Fibroblast of mammary gland (primary cell): ENCODE measurements around the gene CNOT4.
A peak's percentile ranks its signal among the peaks of the same experiment; 100 is the strongest.

Source experiments
- DNase-seq: peaks from one replicate; pipeline ENCODE4 v3.0.0-alpha.2; 2010; ENCODE audit warnings: low read depth
- H3K4me3 ChIP-seq: 2 replicates; pipeline ENCODE4 v1.5.1; 2011; ENCODE audit warnings: low read depth, mild to moderate bottlenecking, low read length, moderate library complexity; ENCODE audit not compliant: control insufficient read depth
- TF ChIP-seq, protein P1 (sequence below): conservative IDR thresholded peaks from 2 replicates; pipeline ENCODE4 v1.5.1; 2011; ENCODE audit warnings: low read depth, low read length, inconsistent platforms; ENCODE audit not compliant: control insufficient read depth, insufficient read depth

CNOT4 gene

DNA sequence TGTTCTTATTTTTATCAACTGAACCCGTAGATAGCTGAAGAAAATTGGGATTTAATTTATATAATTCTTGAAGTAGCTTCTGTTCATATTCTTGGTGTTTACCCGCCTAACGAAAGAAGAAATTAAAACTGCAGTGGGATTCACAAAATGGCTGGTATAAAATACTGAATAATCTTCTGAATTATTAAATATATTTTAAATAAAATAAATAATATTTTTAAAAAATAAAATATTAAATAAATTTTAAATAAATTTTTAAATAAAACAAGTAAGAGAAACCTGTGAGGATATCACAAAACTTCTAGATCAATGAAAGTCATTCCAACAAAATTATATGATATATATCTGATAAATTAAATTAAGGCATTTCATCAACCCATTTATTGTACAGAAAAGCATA is 99.4 kb downstream of the CNOT4 start:
- DNase-seq, result no peak
- TF ChIP-seq, protein P1, sequence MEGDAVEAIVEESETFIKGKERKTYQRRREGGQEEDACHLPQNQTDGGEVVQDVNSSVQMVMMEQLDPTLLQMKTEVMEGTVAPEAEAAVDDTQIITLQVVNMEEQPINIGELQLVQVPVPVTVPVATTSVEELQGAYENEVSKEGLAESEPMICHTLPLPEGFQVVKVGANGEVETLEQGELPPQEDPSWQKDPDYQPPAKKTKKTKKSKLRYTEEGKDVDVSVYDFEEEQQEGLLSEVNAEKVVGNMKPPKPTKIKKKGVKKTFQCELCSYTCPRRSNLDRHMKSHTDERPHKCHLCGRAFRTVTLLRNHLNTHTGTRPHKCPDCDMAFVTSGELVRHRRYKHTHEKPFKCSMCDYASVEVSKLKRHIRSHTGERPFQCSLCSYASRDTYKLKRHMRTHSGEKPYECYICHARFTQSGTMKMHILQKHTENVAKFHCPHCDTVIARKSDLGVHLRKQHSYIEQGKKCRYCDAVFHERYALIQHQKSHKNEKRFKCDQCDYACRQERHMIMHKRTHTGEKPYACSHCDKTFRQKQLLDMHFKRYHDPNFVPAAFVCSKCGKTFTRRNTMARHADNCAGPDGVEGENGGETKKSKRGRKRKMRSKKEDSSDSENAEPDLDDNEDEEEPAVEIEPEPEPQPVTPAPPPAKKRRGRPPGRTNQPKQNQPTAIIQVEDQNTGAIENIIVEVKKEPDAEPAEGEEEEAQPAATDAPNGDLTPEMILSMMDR, result no peak
- no peak overlapping the region for H3K4me3 ChIP-seq

DNA sequence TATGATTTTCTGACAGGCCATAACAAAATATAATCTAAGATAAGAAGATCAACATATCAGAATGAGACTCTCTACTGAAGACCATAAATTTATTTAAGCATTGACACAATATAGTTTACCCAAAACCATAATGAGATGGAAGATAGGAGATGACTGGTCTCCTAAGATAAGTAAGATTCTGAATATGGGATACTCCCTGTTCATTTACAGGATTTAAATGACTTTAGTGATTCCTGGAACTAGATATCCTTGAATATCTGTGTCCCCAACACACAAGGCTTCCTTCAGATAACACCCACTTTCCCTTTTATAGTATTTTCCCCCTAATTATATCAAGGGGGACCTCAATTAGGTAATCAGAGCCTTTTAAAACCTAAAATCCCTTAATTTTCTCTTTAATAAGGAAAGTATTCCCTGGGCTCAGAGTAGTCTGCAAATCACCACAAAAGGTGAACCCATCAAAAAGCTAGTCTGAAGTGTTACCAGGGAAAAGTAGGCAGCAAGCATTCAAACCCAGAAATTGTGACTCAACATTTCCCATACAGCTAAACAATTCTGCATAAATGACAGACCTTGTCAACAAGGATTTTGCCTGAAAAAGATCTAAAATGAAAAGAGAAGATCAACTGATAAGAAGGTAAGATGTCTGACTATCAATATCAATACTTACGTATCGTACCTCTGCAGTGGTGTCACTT is 99.9 kb downstream of the CNOT4 start:
- no peak overlapping the region for H3K4me3 ChIP-seq
- TF ChIP-seq, protein P1, result no peak

DNA sequence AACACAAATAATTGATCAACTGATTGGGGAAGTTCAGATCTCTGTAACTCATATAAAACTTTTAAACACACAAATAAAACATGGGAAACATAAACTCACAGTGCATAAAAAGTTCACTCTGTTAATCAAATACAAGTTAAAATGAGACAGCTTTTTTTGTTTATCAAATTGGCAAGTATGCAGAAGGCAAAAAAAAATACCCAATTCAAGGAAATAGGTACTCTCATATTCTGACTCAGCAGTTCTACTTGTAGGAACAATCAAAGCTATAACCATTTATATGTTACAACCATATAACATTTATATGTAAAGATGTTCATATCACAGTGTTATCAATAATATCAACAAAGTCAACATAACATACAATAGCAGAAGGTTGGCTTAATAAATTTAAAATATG is 102.0 kb downstream of the CNOT4 start:
- TF ChIP-seq, protein P1, result no peak
- no peak for DNase-seq
- no peak overlapping the region for H3K4me3 ChIP-seq

More for the DNA sequence above, 99.9 kb downstream of the CNOT4 start:
- no peak for DNase-seq

DNA sequence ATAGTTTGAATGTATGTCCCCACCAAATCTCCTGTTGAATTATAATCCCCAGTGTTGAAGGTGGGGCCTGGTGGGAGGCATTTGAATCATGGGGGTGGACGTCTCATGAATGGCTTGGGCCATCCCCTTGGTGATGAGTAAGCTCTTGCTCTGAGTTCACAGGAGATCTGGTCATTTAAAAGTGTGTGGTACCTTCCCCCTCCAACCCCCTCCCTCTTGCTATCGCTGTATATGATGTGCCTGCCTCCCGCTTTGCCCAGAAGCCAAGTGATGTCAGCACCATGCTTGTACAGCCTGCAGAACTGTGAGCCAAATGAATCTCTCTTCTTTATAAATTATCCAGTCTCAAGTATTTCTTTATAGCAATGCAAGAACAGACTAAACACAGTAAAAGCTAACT is 103.0 kb downstream of the CNOT4 start:
- no peak overlapping the region for H3K4me3 ChIP-seq
- TF ChIP-seq, protein P1, result no peak
- DNase-seq, result peak; percentile 3

DNA sequence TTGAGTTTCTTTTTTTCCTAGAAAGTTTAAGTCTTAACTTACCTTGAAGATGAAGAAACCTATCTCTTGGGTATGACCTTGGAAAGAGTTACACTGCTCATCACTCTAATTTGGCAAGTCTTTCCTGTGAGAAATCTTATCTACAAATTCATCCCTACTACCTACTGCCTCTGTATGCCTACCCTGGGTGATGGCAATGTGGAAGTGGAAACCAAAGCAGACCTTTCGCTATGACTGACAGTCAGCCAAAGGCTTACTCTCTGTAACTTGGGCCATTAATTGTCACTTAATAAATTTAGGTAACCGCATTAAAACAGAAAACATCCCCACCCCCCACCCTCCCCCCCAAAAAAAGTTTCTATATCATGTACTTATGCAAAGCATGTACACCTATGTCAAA is 103.9 kb downstream of the CNOT4 start:
- TF ChIP-seq, protein P1, result no peak
- no peak overlapping the region for H3K4me3 ChIP-seq
- no peak for DNase-seq

DNA sequence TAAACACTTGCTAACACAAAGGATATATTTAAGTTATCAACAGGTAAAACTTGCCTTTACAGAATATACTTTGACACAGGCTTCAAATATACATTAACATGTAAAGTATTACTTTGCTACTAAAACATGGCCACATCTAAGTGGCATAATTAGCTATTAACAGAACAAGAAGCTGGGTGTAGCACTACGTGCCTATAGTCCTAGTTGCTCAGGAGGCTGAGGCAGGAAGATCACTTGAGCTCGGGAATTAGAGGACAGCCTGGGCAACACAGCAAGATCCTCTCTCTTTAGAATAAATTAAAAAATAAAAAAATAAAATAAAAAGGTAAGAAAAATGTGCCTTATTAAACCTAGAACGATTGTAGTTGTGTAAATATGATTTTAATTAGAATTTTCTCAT is 106.6 kb downstream of the CNOT4 start:
- TF ChIP-seq, protein P1, result no peak
- H3K4me3 ChIP-seq, result no peak overlapping the region
- no peak for DNase-seq
